ENCODE results near the gene HOXA13.

HOXA13 gene

DNA sequence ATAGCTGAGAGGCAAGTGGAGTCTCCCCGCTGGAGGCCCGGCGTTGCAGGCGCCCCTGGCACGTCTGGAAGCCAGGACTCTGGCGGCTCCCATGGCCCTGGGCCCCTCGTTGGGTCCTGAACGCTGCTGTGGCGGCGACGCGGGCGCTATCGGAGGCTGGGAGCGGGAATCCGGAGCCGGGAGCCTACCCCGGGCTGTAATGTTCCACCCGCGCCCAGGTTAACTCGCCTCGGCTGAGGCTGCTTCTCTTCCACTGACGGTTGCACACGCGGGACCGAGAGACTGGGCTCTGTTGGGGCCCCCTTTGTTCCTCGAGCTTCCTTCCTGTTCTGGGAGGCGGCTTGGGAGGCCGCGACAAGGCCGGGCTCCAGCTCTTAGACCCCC lies 55.1 kb downstream of the HOXA13 start:
- no peak for DNase-seq
